IMR-90 (cell line): ENCODE results near the gene CELSR1.

Experiments
- CTCF ChIP-seq: conservative IDR thresholded peaks from 2 replicates; pipeline ENCODE4 v1.5.1; 2012; ENCODE audit warnings: mild to moderate bottlenecking, low read depth, low read length, improper control_type of control experiment
- MAZ ChIP-seq: IDR thresholded peaks from 2 replicates; pipeline ENCODE4 v1.6.1; 2012; ENCODE audit warnings: low read depth, mild to moderate bottlenecking, low read length, improper control_type of control experiment, moderate library complexity, borderline replicate concordance

- TF ChIP-seq CTCF: no peak
- TF ChIP-seq MAZ: 0 out of 2 replicates have a peak, but pooled peaks have one; percentile 14
These were observed 22.7 kb downstream of the CELSR1 start for GRCh38 chr22:46514592-46515207.
